Heart right ventricle (tissue), 16 donors: Measurements from ENCODE around the gene KCNQ1. TPM values are rescaled to one million over a fixed set of nuclear protein-coding genes. Genes with fewer than 3 reads are reported as not detected.

Source experiments
- ATAC-seq, 8 donors: fragments of 200-7000 bp; cut with Tn5 transposase; one replicate each; pipeline ENCODE4 v1.9.1; 2020; ENCODE audit warnings: mild to moderate bottlenecking in 8 of 8, moderate library complexity in 8 of 8, moderate number of reproducible peaks in 1 of 8
- DNase-seq, 2 donors: peaks; one replicate each; pipeline ENCODE4 v3.0.0-alpha.2; 2020
- H3K27ac ChIP-seq, 10 donors: fragments of 200-600 bp; sonication (generic) in 2 of 10; one replicate each; pipeline versions ENCODE4 v1.5.0 to v1.8.0; 2020 to 2022; ENCODE audit warnings: mild to moderate bottlenecking in 3 of 10
- H3K27me3 ChIP-seq, 7 donors: fragments of 200-600 bp; one replicate each; pipeline ENCODE4 v1.8.0; 2021 to 2022; ENCODE audit warnings: mild to moderate bottlenecking in 2 of 7
- H3K36me3 ChIP-seq, 9 donors: fragments of 200-600 bp; sonication (generic) in 1 of 9; one replicate each; pipeline versions ENCODE4 v1.5.0 to v1.8.0; 2020 to 2022; ENCODE audit warnings: mild to moderate bottlenecking in 2 of 9
- H3K4me1 ChIP-seq, 9 donors: fragments of 200-600 bp; sonication (generic) in 1 of 9; one replicate each; pipeline versions ENCODE4 v1.5.0 to v1.8.0; 2020 to 2022; ENCODE audit warnings: mild to moderate bottlenecking in 4 of 9
- H3K4me3 ChIP-seq, 10 donors: fragments of 200-600 bp; sonication (generic) in 2 of 10; one replicate each; pipeline versions ENCODE4 v1.5.0 to v1.8.0; 2020 to 2022; ENCODE audit warnings: mild to moderate bottlenecking in 7 of 10, moderate library complexity in 2 of 10
- H3K9me3 ChIP-seq, 11 donors: fragments of 200-600 bp in 10 of 11; sonication (generic) in 2 of 11; one replicate each; pipeline versions ENCODE4 v1.5.0 to v1.8.0; 2013 to 2022; ENCODE audit warnings: mild to moderate bottlenecking in 2 of 11, control low read depth in 1 of 11, moderate library complexity in 1 of 11
- WGBS, 2 donors: extraction: QIAGEN DNeasy Blood & Tissue Kit; methylation state at CpG; one replicate each; pipeline ENCODE4 v1.1.7; 2013; ENCODE audit warnings: inconsistent platforms in 1 of 2; 5-methylcytosine and 5-hydroxymethylcytosine counted together
- intact Hi-C, 10 donors: fragments of 100-400 bp; cut with DNase I; formaldehyde crosslinking; loops; one replicate each; pipeline versions ENCODE4 v1.11.1 to v1.14.2; 2022
- polyA plus RNA-seq, 2 donors: library from polyadenylated mRNA; stranded (reverse); fragments of 200-250 nt; gene quantifications; one replicate each; pipeline ENCODE4 v1.2.3, GENCODE V29; 2013
- total RNA-seq, 10 donors: library from RNA; stranded (reverse); fragmentation: NEBNext Ultra II Directional in 3 of 10; extraction: Animal tissue kit (Norgen Biotek cat#: 25700) in 3 of 10; gene quantifications; one replicate each; pipeline versions ENCODE4 v1.2.1 to v1.2.4, GENCODE V29; 2021 to 2023
- TF ChIP-seq, protein P1 (sequence below), 9 donors: fragments of 200-600 bp; sonication (generic) in 2 of 9; IDR thresholded peaks; one replicate each; pipeline versions ENCODE4 v1.5.0 to v1.8.0; 2021 to 2022; ENCODE audit warnings: antibody characterized with exemption in 9 of 9, mild to moderate bottlenecking in 5 of 9, moderate library complexity in 1 of 9
- donor health status: Arrhythmogenic right ventricular cardiomyopathy.
- donor health status: ischemic (EF 13 %, LVEDD 7.1; RV severe dilation, severe dysfunction).
- donor health status: healthy with polysubstance abuse.
- donor health status: DM: no; HTN: yes; CAD: no.
- donor health status: DM: no; HTN: no; CAD: no.
- donor health status: ischemic (EF 25% LVEDD 6.9; RV normal size, moderate dysfunction).
- donor health status: ischemic (EF 25% LVEDD 5.7; RV mildly dilated, moderate dysfunction).
- donor health status: healthy.
- donor health status: DM: yes; HTN: yes; CAD: no.
- donor health status: Ischemic cardiomyopathy.
- donor health status: ischemic (EF 35%, LVEDD 5.7; RV mildly dilated, moderate dysfunction).
- donor health status: nonischemic (EF 11% LVEDD 7.7; RV severe dilation, severe dysfunction).
- donor health status: DM: yes; HTN: yes; CAD: no.
- donor health status: PGD.
- donor health status: ischemic (EF 29% LVEDD 5.4; RV normal size, mild dysfunction).
- donor health status: nonischemic (EF 23%, LVEDD 6.1; RV moderate dilation, normal function).

Gene KCNQ1
- total and polyA plus RNA-seq, 12 donors, result 19.9 to 48.2 (median 33.7) TPM

GRCh38 chr11:2471804-2472096 lies 26.9 kb downstream of the KCNQ1 start:
- 87 to 96% methylated on average over 6 of the region's 6 CpGs for WGBS, 2 donors
- DNase-seq (no peak), ATAC-seq (no peak)
- TF ChIP-seq, protein P1, sequence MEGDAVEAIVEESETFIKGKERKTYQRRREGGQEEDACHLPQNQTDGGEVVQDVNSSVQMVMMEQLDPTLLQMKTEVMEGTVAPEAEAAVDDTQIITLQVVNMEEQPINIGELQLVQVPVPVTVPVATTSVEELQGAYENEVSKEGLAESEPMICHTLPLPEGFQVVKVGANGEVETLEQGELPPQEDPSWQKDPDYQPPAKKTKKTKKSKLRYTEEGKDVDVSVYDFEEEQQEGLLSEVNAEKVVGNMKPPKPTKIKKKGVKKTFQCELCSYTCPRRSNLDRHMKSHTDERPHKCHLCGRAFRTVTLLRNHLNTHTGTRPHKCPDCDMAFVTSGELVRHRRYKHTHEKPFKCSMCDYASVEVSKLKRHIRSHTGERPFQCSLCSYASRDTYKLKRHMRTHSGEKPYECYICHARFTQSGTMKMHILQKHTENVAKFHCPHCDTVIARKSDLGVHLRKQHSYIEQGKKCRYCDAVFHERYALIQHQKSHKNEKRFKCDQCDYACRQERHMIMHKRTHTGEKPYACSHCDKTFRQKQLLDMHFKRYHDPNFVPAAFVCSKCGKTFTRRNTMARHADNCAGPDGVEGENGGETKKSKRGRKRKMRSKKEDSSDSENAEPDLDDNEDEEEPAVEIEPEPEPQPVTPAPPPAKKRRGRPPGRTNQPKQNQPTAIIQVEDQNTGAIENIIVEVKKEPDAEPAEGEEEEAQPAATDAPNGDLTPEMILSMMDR (IDR thresholded peaks at IDR 0.05), result no peak
- Histone ChIP-seq H3K4me1 (peaks cover 2 to 35% (median 18%) of the 10 kb centered on the region in 9 donors), H3K27ac (no peak overlapping the region), H3K4me3 (no peak overlapping the region), H3K27me3 (no peaks in the 10 kb centered on the region), H3K36me3 (no peaks in the 10 kb centered on the region), H3K9me3 (no peaks in the 10 kb centered on the region)
- intact Hi-C loops, result loop anchor here in 2 of 10 donors (5.0 kb wide), 1 partner anchor 36 kb away; no protein-coding TSS in a partner anchor

GRCh38 chr11:2472428-2473186 lies 27.8 kb downstream of the KCNQ1 start:
- no peaks in the 10 kb centered on the region for H3K36me3 ChIP-seq
- intact Hi-C loops, result loop anchor here in 2 of 10 donors (5.0 kb wide), 1 partner anchor 35 kb away; no protein-coding TSS in a partner anchor
- ATAC-seq, result no peak
- no peaks in the 10 kb centered on the region for H3K27me3 ChIP-seq
- H3K4me1 ChIP-seq, result peaks cover 2 to 33% (median 12%) of the 10 kb centered on the region in 9 donors
- WGBS, 2 donors, result 71 to 73% methylated on average over 8 of the region's 8 CpGs
- H3K27ac ChIP-seq, result no peak overlapping the region
- TF ChIP-seq, protein P1 (IDR thresholded peaks at IDR 0.05), result no peak
- no peak for DNase-seq
- no peak overlapping the region for H3K4me3 ChIP-seq
- no peaks in the 10 kb centered on the region for H3K9me3 ChIP-seq

DNA sequence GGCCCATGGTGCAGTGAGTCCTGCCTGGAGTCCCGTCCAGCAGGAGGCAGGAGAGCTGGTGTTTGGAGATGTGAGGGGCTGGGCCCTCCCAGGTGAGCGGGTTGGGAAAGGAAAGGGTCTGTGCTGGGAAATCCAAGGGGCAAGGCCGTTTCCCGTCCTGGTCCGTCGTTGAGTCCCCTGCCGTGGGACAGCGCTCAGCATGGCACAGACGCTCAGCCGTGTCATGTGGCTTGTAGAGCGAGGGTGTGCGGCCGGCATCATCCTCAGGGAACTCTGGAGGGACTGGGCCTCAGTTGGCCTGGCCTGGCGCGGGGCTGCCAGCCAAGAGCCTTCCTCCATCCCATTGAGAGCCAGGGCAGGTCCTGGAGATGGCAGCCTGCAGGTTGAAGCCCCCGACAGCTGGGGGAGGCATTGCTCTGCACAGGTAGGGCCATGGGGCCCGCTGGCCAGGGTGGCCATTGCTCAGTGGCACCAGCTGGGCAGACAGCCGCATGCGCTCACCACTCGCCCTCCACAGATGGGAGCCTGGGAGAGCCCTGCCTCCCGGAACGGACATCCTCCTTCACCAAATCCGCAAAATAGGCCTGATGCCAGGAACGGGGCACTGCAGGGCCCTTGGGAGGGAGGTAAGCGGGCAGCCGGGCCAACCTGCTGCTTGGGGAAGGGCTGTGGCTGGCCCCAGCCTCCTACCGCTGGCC lies 28.7 kb downstream of the KCNQ1 start:
- 86 to 88% methylated on average over 27 of the region's 27 CpGs for WGBS, 2 donors
- Histone ChIP-seq H3K27me3 (no peaks in the 10 kb centered on the region), H3K4me1 (peaks cover 2 to 33% (median 12%) of the 10 kb centered on the region in 9 donors), H3K27ac (peak overlapping the region in 5 of 10 donors; percentile 39 to 81 (median 48)), H3K4me3 (no peak overlapping the region), H3K36me3 (no peaks in the 10 kb centered on the region), H3K9me3 (no peaks in the 10 kb centered on the region)
- intact Hi-C loops, result loop anchor here in 2 of 10 donors (5.0 kb wide), 1 partner anchor 34 kb away; no protein-coding TSS in a partner anchor
- DNase-seq (no peak), ATAC-seq (peak in 6 of 8 donors; percentile 17 to 64 (median 49))
- TF ChIP-seq, protein P1 (IDR thresholded peaks at IDR 0.05), result no peak

- peak overlapping the region in 5 of 10 donors; percentile 39 to 81 (median 48) for H3K27ac ChIP-seq
- ATAC-seq (peak; percentile 36 to 91 (median 86)), DNase-seq (no peak)
- intact Hi-C loops, result loop anchor here in 2 of 10 donors (5.0 kb wide), 1 partner anchor 33 kb away; no protein-coding TSS in a partner anchor
- H3K36me3 ChIP-seq, result no peaks in the 10 kb centered on the region
- H3K27me3 ChIP-seq, result no peaks in the 10 kb centered on the region
- no peak overlapping the region for H3K4me3 ChIP-seq
- TF ChIP-seq, protein P1 (IDR thresholded peaks at IDR 0.05), result peak in 3 of 9 donors; percentile 18 to 28 (median 24)
- peaks cover 2 to 33% (median 12%) of the 10 kb centered on the region in 9 donors for H3K4me1 ChIP-seq
- whole genome bisulfite sequencing, 2 donors, result 65 to 66% methylated on average over 19 of the region's 19 CpGs
- peaks cover 0 to 6% (median 0%) of the 10 kb centered on the region in 11 donors for H3K9me3 ChIP-seq
These were observed 29.5 kb downstream of the KCNQ1 start for GRCh38 chr11:2474059-2474901.
